Vagina (tissue), 2 donors: ENCODE results near the gene LDB1. TPM values are rescaled to one million over a fixed set of nuclear protein-coding genes. Genes with fewer than 3 reads are reported as not detected.

Experiments used
- DNase-seq, 2 donors: peaks; one replicate each; pipeline ENCODE4 v3.0.0-alpha.2; 2017; ENCODE audit errors: extremely low spot score in 2 of 2
- H3K27ac ChIP-seq: fragments of 200-600 bp; sonication (generic); one replicate; pipeline ENCODE4 v1.5.1; 2019
- H3K27me3 ChIP-seq: fragments of 200-600 bp; sonication (generic); one replicate; pipeline ENCODE4 v1.5.1; 2019
- H3K36me3 ChIP-seq, 2 donors: fragments of 200-600 bp; sonication (generic); one replicate each; pipeline ENCODE4 v1.5.1; 2017 to 2019
- H3K4me1 ChIP-seq: fragments of 200-600 bp; sonication (generic); one replicate; pipeline ENCODE4 v1.5.1; 2019
- H3K4me3 ChIP-seq, 2 donors: fragments of 200-600 bp; sonication (generic); 1 replicate in 1 of 2; 2 replicates in 1 of 2; pipeline ENCODE4 v1.5.1; 2016 to 2019
- H3K9me3 ChIP-seq: fragments of 200-600 bp; sonication (generic); one replicate; pipeline ENCODE4 v1.5.1; 2019
- CTCF ChIP-seq, 3 experiments: fragments of 450-650 bp in 2 of 3; fragments of 200-600 bp in 1 of 3; sonication (generic) in 1 of 3; IDR thresholded peaks; one replicate each; pipeline ENCODE4 v1.5.1; 2017 to 2019; ENCODE audit warnings: antibody characterized with exemption in 3 of 3, mild to moderate bottlenecking in 2 of 3, moderate library complexity in 2 of 3
- POLR2A ChIP-seq, 2 donors: fragments of 450-650 bp; IDR thresholded peaks; one replicate each; pipeline ENCODE4 v1.6.1; 2017; ENCODE audit warnings: antibody characterized with exemption in 2 of 2, mild to moderate bottlenecking in 2 of 2, moderate library complexity in 2 of 2
- POLR2AphosphoS5 ChIP-seq, 2 donors: sonication (generic); formaldehyde crosslinking; IDR thresholded peaks; one replicate each; pipeline ENCODE4 v1.9.0; 2017; ENCODE audit warnings: antibody characterized with exemption in 2 of 2, mild to moderate bottlenecking in 2 of 2, low read depth in 1 of 2; ENCODE audit not compliant: insufficient read depth in 1 of 2
- intact Hi-C: fragments of 100-400 bp; cut with DNase I; formaldehyde crosslinking; loops from one replicate; pipeline ENCODE4 v1.15.1; 2023
- total RNA-seq: library from RNA; depleted of rRNA; stranded (reverse); fragments of >200 nt; gene quantifications from one replicate; pipeline ENCODE4 v1.2.3, GENCODE V29; 2016

The LDB1 gene
- total RNA-seq, 1 donor from 2014 or later = 62.6 TPM

GRCh38 chr10:102116656-102117055 lies 3.5 kb downstream of the LDB1 start:
- no peaks in the 10 kb centered on the region for H3K9me3 ChIP-seq
- peaks cover 81% of the 10 kb centered on the region for H3K4me1 ChIP-seq
- no peaks in the 10 kb centered on the region for H3K27me3 ChIP-seq
- no peaks in the 10 kb centered on the region for H3K36me3 ChIP-seq
- DNase-seq = no peak
- peak overlapping the region; percentile 99 for H3K27ac ChIP-seq
- peak overlapping the region; percentile 64 to 69 for H3K4me3 ChIP-seq
- TF ChIP-seq POLR2A (IDR thresholded peaks at IDR 0.05) (no peak), POLR2AphosphoS5 (IDR thresholded peaks at IDR 0.05; ENCODE audit: insufficient read depth in 1 of 2, low read depth in 1 of 2) (no peak), CTCF (IDR thresholded peaks at IDR 0.05) (no peak)
- intact Hi-C loops = no loop called here

GRCh38 chr10:102115775-102116174 lies 4.4 kb downstream of the LDB1 start:
- Histone ChIP-seq H3K36me3 (peaks cover 0 to 7% of the 10 kb centered on the region in 2 donors), H3K4me1 (peaks cover 80% of the 10 kb centered on the region), H3K9me3 (no peaks in the 10 kb centered on the region), H3K27me3 (no peaks in the 10 kb centered on the region), H3K27ac (peak overlapping the region; percentile 95), H3K4me3 (peak overlapping the region in 1 of 2 donors; percentile 72)
- no peak for DNase-seq
- intact Hi-C loops = no loop called here
- TF ChIP-seq POLR2A (IDR thresholded peaks at IDR 0.05) = no peak
- TF ChIP-seq POLR2AphosphoS5 (IDR thresholded peaks at IDR 0.05; ENCODE audit: insufficient read depth in 1 of 2, low read depth in 1 of 2) = no peak
- no peak for TF ChIP-seq CTCF (IDR thresholded peaks at IDR 0.05)

- H3K4me1 ChIP-seq = peaks cover 78% of the 10 kb centered on the region
- peaks cover 0 to 14% of the 10 kb centered on the region in 2 donors for H3K36me3 ChIP-seq
- H3K27me3 ChIP-seq = no peaks in the 10 kb centered on the region
- H3K4me3 ChIP-seq = peak overlapping the region; percentile 46 to 72
- H3K27ac ChIP-seq = peak overlapping the region; percentile 95
- intact Hi-C loops = no loop called here
- peak in 1 of 2 donors; percentile 39 for TF ChIP-seq POLR2A (IDR thresholded peaks at IDR 0.05)
- no peak for TF ChIP-seq CTCF (IDR thresholded peaks at IDR 0.05)
- peak; percentile 86 to 91 for TF ChIP-seq POLR2AphosphoS5 (IDR thresholded peaks at IDR 0.05; ENCODE audit: insufficient read depth in 1 of 2, low read depth in 1 of 2)
- no peak for DNase-seq
- H3K9me3 ChIP-seq = no peaks in the 10 kb centered on the region
These were observed 5.1 kb downstream of the LDB1 start for GRCh38 chr10:102114861-102115618.

- Histone ChIP-seq H3K27ac (peak overlapping the region; percentile 95), H3K9me3 (no peaks in the 10 kb centered on the region), H3K4me3 (peak overlapping the region; percentile 46 to 72), H3K4me1 (peaks cover 77% of the 10 kb centered on the region), H3K27me3 (no peaks in the 10 kb centered on the region), H3K36me3 (peaks cover 4 to 22% of the 10 kb centered on the region in 2 donors)
- no peak for TF ChIP-seq POLR2A (IDR thresholded peaks at IDR 0.05)
- no peak for TF ChIP-seq POLR2AphosphoS5 (IDR thresholded peaks at IDR 0.05; ENCODE audit: insufficient read depth in 1 of 2, low read depth in 1 of 2)
- no peak for TF ChIP-seq CTCF (IDR thresholded peaks at IDR 0.05)
- intact Hi-C loops = no loop called here
- DNase-seq = no peak
These were observed 6.0 kb downstream of the LDB1 start for GRCh38 chr10:102113956-102114857.
